Activated CD4-positive, alpha-beta memory T cell treated with anti-CD3 and anti-CD28 coated beads for 36 hours (primary cell): ENCODE measurements around the gene MXRA8. TPM values are rescaled to one million over a fixed set of nuclear protein-coding genes. Genes with fewer than 3 reads are reported as not detected.

Experiments used
- CTCF ChIA-PET: fragments of 350-600 bp; sonication (Branson Sonifier 250); formaldehyde crosslinking; loops from one replicate; lab custom pipeline; 2021; ENCODE audit warnings: antibody characterized with exemption, inconsistent platforms; lab: Charles Lee
- POLR2A ChIA-PET: fragments of 350-600 bp; sonication (Branson Sonifier 250); formaldehyde crosslinking; loops from one replicate; lab custom pipeline; 2021; ENCODE audit warnings: antibody characterized with exemption; lab: Charles Lee
- DNase-seq: peaks from one replicate; pipeline ENCODE4 v3.0.0-alpha.2; 2020
- H3K27ac Mint-ChIP-seq: one replicate; pipeline ENCODE4 v1.8.0; 2021; ENCODE audit warnings: mixed read lengths
- H3K27me3 Mint-ChIP-seq: one replicate; pipeline ENCODE4 v1.8.0; 2021; ENCODE audit warnings: mixed read lengths
- H3K36me3 Mint-ChIP-seq: one replicate; pipeline ENCODE4 v1.8.0; 2021; ENCODE audit warnings: mixed read lengths
- H3K4me1 Mint-ChIP-seq: one replicate; pipeline ENCODE4 v1.8.0; 2021; ENCODE audit warnings: low read depth, mixed read lengths
- H3K4me3 Mint-ChIP-seq: one replicate; pipeline ENCODE4 v1.8.0; 2021; ENCODE audit warnings: mild to moderate bottlenecking, mixed read lengths
- H3K9me3 Mint-ChIP-seq: one replicate; pipeline ENCODE4 v1.8.0; 2021; ENCODE audit warnings: mixed read lengths
- intact Hi-C: fragments of 100-400 bp; cut with micrococcal nuclease; formaldehyde crosslinking; loops from one replicate; pipeline ENCODE4 v1.15.1; 2023
- total RNA-seq, 2 experiments: library from RNA; stranded (reverse); gene quantifications; one replicate each; pipeline ENCODE4 v1.2.3, GENCODE V29; 2021

The MXRA8 gene
- total RNA-seq, 2 experiments from 2014 or later = 0.19 TPM; not detected in 1

DNA sequence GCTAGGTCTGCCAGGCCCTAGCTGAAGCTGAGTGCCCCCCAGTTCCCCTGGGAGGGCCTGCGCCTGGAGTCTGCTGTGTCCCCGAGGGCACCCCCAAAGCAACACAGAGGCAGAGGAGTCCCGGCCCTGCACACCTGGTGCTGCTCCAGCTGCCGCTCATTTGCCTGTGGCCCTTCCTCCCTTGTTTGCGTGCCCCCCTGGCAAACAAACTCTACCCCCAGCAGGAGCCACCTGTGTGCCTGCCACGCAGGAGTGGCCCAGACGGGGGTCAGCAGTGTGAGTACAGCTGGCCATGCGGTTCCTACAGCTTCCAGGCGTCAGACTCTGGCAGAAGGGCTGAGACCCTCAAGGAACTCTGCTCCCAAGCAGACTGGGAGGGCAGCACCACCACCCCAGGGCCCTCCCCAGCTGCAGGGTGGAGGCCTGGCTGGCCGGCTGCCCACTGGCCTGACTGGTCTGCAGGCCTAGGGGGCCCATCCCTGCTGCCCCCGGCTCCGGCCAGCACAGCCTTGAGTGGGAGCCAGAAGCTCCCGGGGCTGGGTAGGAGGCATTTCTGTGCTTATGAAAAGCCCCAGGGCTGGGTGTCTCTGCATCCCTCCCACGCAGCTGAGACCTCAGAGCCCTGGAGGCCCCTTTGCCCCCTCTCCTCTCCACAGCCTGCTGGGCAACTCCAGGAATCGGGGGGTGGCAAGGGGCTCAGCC, 27.8 kb downstream of the MXRA8 start:
- POLR2A ChIA-PET = interaction anchor here (0.9 kb wide), 1 partner anchor 19 kb away, joined by 3 read pairs; no protein-coding TSS in a partner anchor
- no peaks in the 10 kb centered on the region for H3K9me3 Mint-ChIP-seq

DNA sequence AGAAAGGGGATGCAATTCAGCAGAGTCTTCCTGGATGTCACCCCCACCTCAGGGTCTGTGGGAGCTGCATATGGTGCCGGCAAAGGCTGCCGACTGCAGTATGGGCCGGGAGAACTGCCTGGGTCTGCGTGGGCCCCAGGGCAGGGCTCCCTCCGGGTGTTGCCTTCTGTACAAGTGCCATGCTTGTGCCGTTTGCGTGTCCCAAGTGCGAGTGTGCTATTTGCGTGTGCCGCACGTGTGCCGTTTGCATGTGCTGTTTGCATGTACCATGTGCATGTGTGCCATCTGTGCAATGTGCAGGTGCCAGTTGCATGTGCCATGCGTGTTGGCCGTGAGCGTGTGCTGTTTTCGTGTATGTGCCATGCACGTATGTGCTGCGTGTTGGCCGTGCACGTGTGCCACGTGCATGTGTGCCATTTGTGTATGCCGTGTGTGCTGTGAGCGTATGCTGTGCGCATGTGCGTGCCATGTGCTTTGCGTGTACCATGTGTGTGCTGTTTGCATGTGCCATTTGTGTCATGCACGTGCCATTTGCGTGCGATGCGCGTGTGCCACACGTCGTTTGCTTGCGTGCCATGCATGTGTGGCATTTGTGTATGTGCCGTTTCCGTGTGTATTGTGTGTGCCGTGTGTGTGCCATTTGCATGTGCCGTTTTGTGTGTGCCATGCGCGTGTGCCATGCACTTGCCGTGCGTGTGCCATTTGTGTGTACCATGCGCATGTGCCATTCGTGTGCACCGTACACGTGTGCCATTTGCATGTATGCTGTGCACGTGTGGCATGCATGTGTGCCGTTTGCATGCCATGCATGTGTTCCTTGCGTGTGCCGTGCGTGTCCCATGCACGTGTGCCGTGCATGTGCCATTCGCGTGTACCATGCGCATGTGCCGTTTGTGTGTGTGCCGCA, 28.8 kb downstream of the MXRA8 start:
- Mint-ChIP-seq H3K27me3 (no peaks in the 10 kb centered on the region), H3K27ac (no peak overlapping the region), H3K4me3 (no peak overlapping the region), H3K4me1 (peaks cover 8% of the 10 kb centered on the region), H3K9me3 (no peaks in the 10 kb centered on the region), H3K36me3 (no peaks in the 10 kb centered on the region)
- DNase-seq = no peak
- POLR2A ChIA-PET = no interaction called here
- CTCF ChIA-PET = no interaction called here
- intact Hi-C loops = no loop called here

More for the DNA sequence above, 27.8 kb downstream of the MXRA8 start:
- H3K36me3 Mint-ChIP-seq = no peaks in the 10 kb centered on the region
- peaks cover 8% of the 10 kb centered on the region for H3K4me1 Mint-ChIP-seq
- no peak for DNase-seq
- intact Hi-C loops = no loop called here
- no peak overlapping the region for H3K4me3 Mint-ChIP-seq
- no peaks in the 10 kb centered on the region for H3K27me3 Mint-ChIP-seq
- H3K27ac Mint-ChIP-seq = no peak overlapping the region
- CTCF ChIA-PET = no interaction called here

DNA sequence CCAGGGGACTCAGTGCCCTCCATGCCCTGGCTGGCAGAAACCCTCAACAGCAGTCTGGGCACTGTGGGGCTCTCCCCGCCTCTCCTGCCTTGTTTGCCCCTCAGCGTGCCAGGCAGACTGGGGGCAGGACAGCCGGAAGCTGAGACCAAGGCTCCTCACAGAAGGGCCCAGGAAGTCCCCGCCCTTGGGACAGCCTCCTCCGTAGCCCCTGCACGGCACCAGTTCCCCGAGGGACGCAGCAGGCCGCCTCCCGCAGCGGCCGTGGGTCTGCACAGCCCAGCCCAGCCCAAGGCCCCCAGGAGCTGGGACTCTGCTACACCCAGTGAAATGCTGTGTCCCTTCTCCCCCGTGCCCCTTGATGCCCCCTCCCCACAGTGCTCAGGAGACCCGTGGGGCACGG, 30.1 kb downstream of the MXRA8 start:
- no peak overlapping the region for H3K27ac Mint-ChIP-seq
- H3K4me1 Mint-ChIP-seq = peaks cover 14% of the 10 kb centered on the region
- H3K27me3 Mint-ChIP-seq = no peaks in the 10 kb centered on the region
- H3K9me3 Mint-ChIP-seq = no peaks in the 10 kb centered on the region
- no peak overlapping the region for H3K4me3 Mint-ChIP-seq
- no peak for DNase-seq
- intact Hi-C loops = no loop called here
- peaks cover 1% of the 10 kb centered on the region for H3K36me3 Mint-ChIP-seq
- ChIA-PET CTCF (no interaction called here), POLR2A (no interaction called here)

DNA sequence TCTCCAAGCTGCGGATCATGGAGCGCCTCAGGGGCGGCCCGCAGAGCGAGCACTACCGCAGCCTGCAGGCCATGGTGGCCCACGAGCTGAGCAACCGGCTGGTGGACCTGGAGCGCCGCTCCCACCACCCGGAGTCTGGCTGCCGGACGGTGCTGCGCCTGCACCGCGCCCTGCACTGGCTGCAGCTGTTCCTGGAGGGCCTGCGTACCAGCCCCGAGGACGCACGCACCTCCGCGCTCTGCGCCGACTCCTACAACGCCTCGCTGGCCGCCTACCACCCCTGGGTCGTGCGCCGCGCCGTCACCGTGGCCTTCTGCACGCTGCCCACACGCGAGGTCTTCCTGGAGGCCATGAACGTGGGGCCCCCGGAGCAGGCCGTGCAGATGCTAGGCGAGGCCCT, 31.1 kb downstream of the MXRA8 start:
- CTCF ChIA-PET = no interaction called here
- POLR2A ChIA-PET = no interaction called here
- peaks cover 1% of the 10 kb centered on the region for H3K36me3 Mint-ChIP-seq
- no peaks in the 10 kb centered on the region for H3K27me3 Mint-ChIP-seq
- H3K9me3 Mint-ChIP-seq = no peaks in the 10 kb centered on the region
- intact Hi-C loops = no loop called here
- no peak overlapping the region for H3K4me3 Mint-ChIP-seq
- DNase-seq = no peak
- H3K4me1 Mint-ChIP-seq = peaks cover 20% of the 10 kb centered on the region
- H3K27ac Mint-ChIP-seq = no peak overlapping the region

DNA sequence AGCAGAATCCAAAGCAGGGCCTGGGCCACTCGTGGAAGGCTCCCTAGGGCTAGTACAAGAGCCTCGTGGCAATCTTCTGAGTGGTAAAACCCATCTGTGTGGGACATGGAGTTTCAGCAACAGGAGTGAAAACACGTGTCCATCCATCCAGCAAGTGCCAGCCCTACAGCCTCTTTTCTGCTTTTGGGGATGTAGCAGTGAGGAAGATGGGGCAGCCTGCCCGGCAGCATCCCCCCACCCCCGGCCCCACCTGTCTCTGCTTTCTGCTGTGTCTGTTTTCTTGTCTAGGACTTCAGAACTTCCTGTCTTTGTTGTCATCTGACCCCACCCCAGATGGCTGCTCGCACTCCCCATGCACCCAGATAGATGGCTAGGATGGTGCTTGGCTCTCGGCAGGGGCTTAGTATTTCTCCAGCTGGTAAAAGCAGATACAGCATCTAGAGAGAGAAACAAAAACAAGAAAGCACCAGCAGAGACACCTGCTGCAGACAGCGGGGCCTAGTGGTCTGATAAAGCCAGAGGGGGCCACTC, 32.2 kb downstream of the MXRA8 start:
- ChIA-PET CTCF (interaction anchor here (1.5 kb wide), 1 partner anchor 46 kb away, joined by 5 read pairs; no protein-coding TSS in a partner anchor), POLR2A (no interaction called here)
- Mint-ChIP-seq H3K36me3 (peaks cover 1% of the 10 kb centered on the region), H3K4me1 (peaks cover 28% of the 10 kb centered on the region), H3K4me3 (peak overlapping the region; percentile 65), H3K9me3 (no peaks in the 10 kb centered on the region), H3K27ac (peak overlapping the region; percentile 42), H3K27me3 (no peaks in the 10 kb centered on the region)
- no peak for DNase-seq
- intact Hi-C loops = no loop called here

DNA sequence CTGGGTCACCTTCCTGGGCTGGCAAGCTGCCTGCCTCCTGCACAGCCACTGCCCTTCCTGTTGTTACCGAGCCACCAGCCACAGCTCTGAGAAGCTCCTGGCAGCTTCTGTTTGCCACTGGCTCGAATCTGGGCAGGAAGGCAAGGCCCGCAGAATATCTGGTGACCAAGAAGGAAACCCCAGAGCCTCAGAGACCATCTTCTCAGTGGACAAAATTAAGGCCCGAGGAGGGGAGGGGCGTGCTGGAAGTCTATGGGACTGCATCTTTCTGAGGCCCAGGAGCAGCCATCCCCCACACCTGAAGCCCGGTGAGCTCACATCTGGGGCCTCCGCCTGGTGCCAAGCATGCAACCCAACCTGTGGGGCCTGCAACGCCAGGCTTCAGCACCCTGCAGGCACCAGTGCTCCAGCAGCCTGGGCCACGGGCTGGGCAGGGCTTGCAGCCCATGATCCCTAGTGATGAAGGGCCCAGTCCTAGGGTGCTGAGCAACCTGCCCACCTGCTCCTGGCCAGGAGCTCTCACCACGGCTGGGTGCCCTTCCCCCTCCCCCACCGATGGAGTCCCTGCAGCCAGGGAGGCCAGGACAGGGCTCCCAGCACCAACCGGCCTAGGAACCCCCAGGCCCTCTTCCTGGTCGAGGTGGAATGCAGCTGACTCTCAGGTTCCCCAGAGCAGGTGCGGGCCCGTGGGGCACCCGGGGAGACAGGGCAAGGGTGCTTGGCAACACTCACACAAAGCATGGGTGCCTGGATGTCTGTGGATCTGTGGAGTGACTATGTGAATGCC, 32.9 kb downstream of the MXRA8 start:
- Mint-ChIP-seq H3K4me3 (peak overlapping the region; percentile 65), H3K27me3 (no peaks in the 10 kb centered on the region), H3K27ac (peak overlapping the region; percentile 62), H3K9me3 (no peaks in the 10 kb centered on the region), H3K36me3 (peaks cover 1% of the 10 kb centered on the region), H3K4me1 (peaks cover 28% of the 10 kb centered on the region)
- CTCF ChIA-PET = interaction anchor here (1.1 to 1.5 kb wide), 2 partner anchors 23 to 46 kb away, joined by 5 read pairs; no protein-coding TSS in a partner anchor
- intact Hi-C loops = no loop called here
- DNase-seq = no peak
- POLR2A ChIA-PET = interaction anchor here (0.7 kb wide), 1 partner anchor 50 kb away, joined by 3 read pairs; the partner anchor contains the start of gene AURKAIP1

DNA sequence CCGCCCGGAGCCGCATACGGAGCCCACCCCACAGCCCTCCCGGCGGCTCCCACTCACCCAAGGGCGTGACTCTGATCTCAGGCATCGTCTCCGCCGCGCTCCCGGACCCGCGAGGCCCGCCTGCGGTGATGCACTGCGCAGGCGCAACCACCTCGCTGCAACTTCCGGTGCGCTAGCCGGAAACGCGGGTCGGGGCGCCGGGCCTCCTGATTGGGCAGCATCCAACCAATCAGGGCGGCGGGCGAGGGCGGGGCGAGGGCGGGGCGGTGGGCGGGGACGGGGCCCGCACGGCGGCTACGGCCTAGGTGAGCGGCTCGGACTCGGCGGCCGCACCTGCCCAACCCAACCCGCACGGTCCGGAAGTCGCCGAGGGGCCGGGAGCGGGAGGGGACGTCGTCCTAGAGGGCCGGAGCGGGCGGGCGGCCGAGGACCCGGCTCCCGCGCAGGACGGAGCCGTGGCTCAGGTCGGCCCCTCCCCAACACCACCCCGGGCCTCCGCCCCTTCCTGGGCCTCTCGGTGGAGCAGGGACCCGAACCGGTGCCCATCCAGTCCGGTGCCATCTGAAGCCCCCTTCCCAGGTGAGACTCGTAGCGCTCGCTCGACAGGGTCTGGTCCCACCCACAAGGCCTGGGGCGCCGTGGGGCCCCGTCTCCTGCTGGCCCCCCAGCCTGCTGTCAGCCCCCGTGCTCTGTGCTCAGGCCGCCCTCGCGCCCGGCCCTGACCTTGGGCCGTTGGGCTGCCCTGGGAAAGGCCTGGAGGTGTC, 33.6 kb downstream of the MXRA8 start, which contains the start of the genes CPTP and INTS11:
CPTP (plus strand) TSS at position 279 of the 764 bp plus-strand sequence. CDS start 2,109 bp downstream, outside the sequence.
INTS11 (minus strand) TSS at position 137 of the 764 bp plus-strand sequence; CDS start at position 85, 52 bp downstream.
- H3K27ac Mint-ChIP-seq = peak within 1 kb of the TSS; percentile 81
- H3K36me3 Mint-ChIP-seq = peaks cover 5% of the 10 kb centered on the region
- peak; percentile 97 for DNase-seq
- H3K4me1 Mint-ChIP-seq = peaks cover 31% of the 10 kb centered on the region
- intact Hi-C loops = no loop called here
- POLR2A ChIA-PET = interaction anchor here (0.7 kb wide), 1 partner anchor 50 kb away, joined by 3 read pairs; the partner anchor contains the start of gene AURKAIP1
- H3K4me3 Mint-ChIP-seq = peak within 1 kb of the TSS; percentile 86
- no peaks in the 10 kb centered on the region for H3K27me3 Mint-ChIP-seq
- H3K9me3 Mint-ChIP-seq = no peaks in the 10 kb centered on the region
- CTCF ChIA-PET = interaction anchor here (1.1 to 1.5 kb wide), 2 partner anchors 24 to 47 kb away, joined by 5 read pairs; no protein-coding TSS in a partner anchor

DNA sequence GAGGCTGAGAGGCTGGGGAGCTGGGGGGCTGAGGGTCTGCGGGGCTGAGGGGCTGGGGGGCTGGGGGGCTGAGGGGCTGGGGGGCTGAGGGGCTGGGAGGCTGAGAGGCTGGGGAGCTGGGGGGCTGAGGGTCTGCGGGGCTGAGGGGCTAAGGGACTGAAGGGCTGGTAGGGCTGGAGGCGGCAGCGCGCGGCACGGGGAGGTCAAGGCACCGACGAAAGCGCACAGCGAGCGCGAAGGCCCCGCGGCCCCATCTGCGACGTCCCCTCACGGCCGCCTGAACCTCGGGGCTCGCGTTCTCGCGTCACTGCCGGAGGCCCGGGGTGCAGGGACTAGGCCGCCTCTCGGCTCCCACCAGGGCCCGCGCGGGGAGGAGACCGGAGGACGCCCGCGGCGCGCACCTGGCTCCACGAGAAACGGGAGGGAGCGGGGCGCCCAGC, 34.3 kb downstream of the MXRA8 start:
- CTCF ChIA-PET = interaction anchor here (1.0 kb wide), 1 partner anchor 47 kb away, joined by 4 read pairs; no protein-coding TSS in a partner anchor
- H3K27me3 Mint-ChIP-seq = no peaks in the 10 kb centered on the region
- POLR2A ChIA-PET = no interaction called here

DNA sequence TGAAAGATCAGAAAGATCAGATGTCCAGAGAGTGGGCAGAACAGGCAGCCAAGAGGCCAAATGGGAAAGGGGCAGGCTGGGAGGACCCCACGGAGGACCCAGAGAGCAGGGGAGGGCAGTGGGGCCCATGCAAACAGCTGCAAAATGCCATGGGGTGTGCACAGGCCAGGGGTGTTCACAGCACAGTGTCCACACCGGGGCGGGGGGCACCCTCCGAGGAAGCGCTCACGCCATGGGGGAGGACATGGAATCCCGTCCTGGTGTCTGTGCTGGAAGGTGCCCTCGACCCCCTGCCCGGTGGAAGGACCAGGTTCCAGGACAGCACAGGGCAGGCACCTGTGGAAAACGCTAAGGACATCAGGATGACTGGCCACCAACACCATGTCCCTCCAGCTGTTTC, 35.4 kb downstream of the MXRA8 start:
- CTCF ChIA-PET = interaction anchor here (1.0 kb wide), 1 partner anchor 49 kb away, joined by 4 read pairs; no protein-coding TSS in a partner anchor
- POLR2A ChIA-PET = no interaction called here

More for the DNA sequence above, 34.3 kb downstream of the MXRA8 start:
- Mint-ChIP-seq H3K4me3 (peak overlapping the region; percentile 86), H3K27ac (peak overlapping the region; percentile 81), H3K4me1 (peaks cover 31% of the 10 kb centered on the region), H3K9me3 (no peaks in the 10 kb centered on the region), H3K36me3 (peaks cover 9% of the 10 kb centered on the region)
- intact Hi-C loops = no loop called here
- DNase-seq = no peak

DNA sequence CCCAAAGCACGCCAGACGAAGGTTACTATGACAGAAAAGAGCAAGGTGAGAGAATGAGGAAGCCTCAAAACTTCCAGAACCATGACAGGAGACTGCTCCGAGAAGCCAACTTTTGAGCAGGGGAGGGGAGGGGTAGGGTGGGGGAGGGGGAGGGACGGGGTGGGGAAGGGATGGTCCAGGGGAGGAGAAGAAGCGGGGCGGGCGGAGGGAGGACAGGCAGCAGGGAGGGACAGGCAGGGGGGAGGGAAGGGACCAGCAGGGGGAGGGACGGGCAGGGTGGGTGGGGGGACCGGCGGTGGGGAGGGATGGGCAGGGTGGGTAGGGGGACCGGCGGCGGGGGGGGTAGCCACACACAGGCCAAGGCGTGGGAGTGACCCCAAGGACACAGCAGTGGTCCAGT, 35.9 kb downstream of the MXRA8 start:
- Mint-ChIP-seq H3K4me1 (peaks cover 31% of the 10 kb centered on the region), H3K27me3 (no peaks in the 10 kb centered on the region), H3K9me3 (no peaks in the 10 kb centered on the region), H3K27ac (no peak overlapping the region), H3K36me3 (peaks cover 11% of the 10 kb centered on the region), H3K4me3 (peak overlapping the region; percentile 74)
- no peak for DNase-seq
- intact Hi-C loops = no loop called here
- POLR2A ChIA-PET = no interaction called here
- CTCF ChIA-PET = no interaction called here

More for the DNA sequence above, 35.4 kb downstream of the MXRA8 start:
- intact Hi-C loops = no loop called here
- peak overlapping the region; percentile 60 for H3K27ac Mint-ChIP-seq
- no peak for DNase-seq
- H3K4me3 Mint-ChIP-seq = peak overlapping the region; percentile 74
- H3K4me1 Mint-ChIP-seq = peaks cover 31% of the 10 kb centered on the region
- no peaks in the 10 kb centered on the region for H3K27me3 Mint-ChIP-seq
- H3K9me3 Mint-ChIP-seq = no peaks in the 10 kb centered on the region
- peaks cover 9% of the 10 kb centered on the region for H3K36me3 Mint-ChIP-seq
